GM18951 (cell line): ENCODE results near the gene NOL9.

Experiments used
- POLR2A ChIP-seq: IDR thresholded peaks from 4 replicates; pipeline ENCODE4 v1.6.1; 2011; ENCODE audit warnings: mild to moderate bottlenecking; ENCODE audit not compliant: insufficient read length, insufficient read depth; ENCODE audit errors: extremely low read depth
- in situ Hi-C: fragments of 300-500 bp; cut with MboI; formaldehyde crosslinking; loops from one replicate; pipeline ENCODE4 v1.12.0; 2022; ENCODE audit warnings: low sequenced_read_pairs, mixed read lengths, inconsistent platforms; ENCODE audit not compliant: unreplicated experiment

The NOL9 gene

GRCh38 chr1:6594977-6595740 lies 40.8 kb upstream of the NOL9 start:
- in situ Hi-C loops = no loop called here
- TF ChIP-seq POLR2A = no peak

GRCh38 chr1:6593810-6594209 lies 39.5 kb upstream of the NOL9 start:
- in situ Hi-C loops = no loop called here
- TF ChIP-seq POLR2A = no peak

GRCh38 chr1:6592865-6593593 lies 38.7 kb upstream of the NOL9 start:
- TF ChIP-seq POLR2A = no peak
- in situ Hi-C loops = no loop called here

GRCh38 chr1:6592441-6592840 lies 38.1 kb upstream of the NOL9 start:
- TF ChIP-seq POLR2A = no peak

GRCh38 chr1:6591644-6592043 lies 37.3 kb upstream of the NOL9 start:
- TF ChIP-seq POLR2A = no peak
- in situ Hi-C loops = no loop called here

More at GRCh38 chr1:6592441-6592840, 38.1 kb upstream of the NOL9 start:
- in situ Hi-C loops = no loop called here

- in situ Hi-C loops = no loop called here
- no peak for TF ChIP-seq POLR2A
Measured at GRCh38 chr1:6591222-6591621, 36.9 kb upstream of the NOL9 start.

- in situ Hi-C loops = no loop called here
- no peak for TF ChIP-seq POLR2A
Measured at GRCh38 chr1:6590046-6590445, 35.7 kb upstream of the NOL9 start.

GRCh38 chr1:6588893-6589520 lies 34.7 kb upstream of the NOL9 start:
- TF ChIP-seq POLR2A = peak; percentile 23
- in situ Hi-C loops = no loop called here

GRCh38 chr1:6588128-6588892 lies 34.0 kb upstream of the NOL9 start:
- TF ChIP-seq POLR2A = no peak
- in situ Hi-C loops = no loop called here

- no peak for TF ChIP-seq POLR2A
- in situ Hi-C loops = no loop called here
Measured at GRCh38 chr1:6587261-6588005, 33.1 kb upstream of the NOL9 start.

GRCh38 chr1:6586404-6586816 lies 32.1 kb upstream of the NOL9 start:
- in situ Hi-C loops = no loop called here
- TF ChIP-seq POLR2A = no peak

GRCh38 chr1:6585841-6586240 lies 31.5 kb upstream of the NOL9 start:
- in situ Hi-C loops = no loop called here
- TF ChIP-seq POLR2A = no peak

- TF ChIP-seq POLR2A = no peak
- in situ Hi-C loops = no loop called here
Measured at GRCh38 chr1:6585081-6585722, 30.9 kb upstream of the NOL9 start.
